BJ (cell line): ENCODE data around the gene CRADD. TPM values are rescaled to one million over a fixed set of nuclear protein-coding genes. Genes with fewer than 3 reads are reported as not detected.

Experiments used
- CTCF ChIA-PET: fragments of 350-600 bp; formaldehyde crosslinking; extraction: SDS; loops from one replicate; lab custom pipeline; 2021; ENCODE audit warnings: antibody characterized with exemption, inconsistent platforms; lab: Yijun Ruan, JAX
- POLR2A ChIA-PET: fragments of 300-600 bp; sonication (Branson Sonifier 250); formaldehyde crosslinking; extraction: SDS; loops from one replicate; lab custom pipeline; 2021; ENCODE audit warnings: antibody characterized with exemption; lab: Charles Lee
- DNase-seq: peaks from one replicate; pipeline ENCODE4 v3.0.0-alpha.2; 2011; ENCODE audit warnings: low read depth
- H3K27me3 ChIP-seq: 2 replicates; pipeline ENCODE4 v1.6.0; 2011; ENCODE audit warnings: low read length; ENCODE audit not compliant: control insufficient read depth, insufficient read depth
- H3K36me3 ChIP-seq: 2 replicates; pipeline ENCODE4 v1.5.1; 2011; ENCODE audit warnings: low read length; ENCODE audit not compliant: control insufficient read depth, insufficient read depth
- H3K4me3 ChIP-seq: 2 replicates; pipeline ENCODE4 v1.5.1; 2011; ENCODE audit warnings: low read depth, mild to moderate bottlenecking, control low read depth, low read length
- CTCF ChIP-seq: IDR thresholded peaks from 2 replicates; pipeline ENCODE4 v1.5.1; 2011; ENCODE audit warnings: low read depth, mild to moderate bottlenecking, control low read depth, inconsistent platforms, low read length, moderate library complexity; ENCODE audit not compliant: insufficient read depth
- polyA plus RNA-seq: library from polyadenylated mRNA; depleted of rRNA; stranded (reverse); fragments of >200 nt; gene quantifications from 2 replicates; pipeline ENCODE4 v1.2.3, GENCODE V29; 2011; rRNA removed
- small RNA-seq: library from RNA; depleted of rRNA; stranded (forward); fragments of <200 nt; gene quantifications from one replicate; pipeline ENCODE3, GENCODE V24; 2012; ENCODE audit warnings: low replicate concordance, low read depth; ENCODE audit not compliant: insufficient read length

CRADD gene
- polyA plus RNA-seq, 1 experiment: 16.6 TPM

- no peak overlapping the region for H3K4me3 ChIP-seq
- CTCF ChIA-PET: interaction anchor here (1.5 kb wide), 1 partner anchor 11 kb away, joined by 3 read pairs; no protein-coding TSS in a partner anchor
- no peaks in the 10 kb centered on the region for H3K27me3 ChIP-seq
- POLR2A ChIA-PET: interaction anchor here (0.6 kb wide), 1 partner anchor 21 kb away, joined by 3 read pairs; no protein-coding TSS in a partner anchor
- DNase-seq: no peak
- H3K36me3 ChIP-seq: no peaks in the 10 kb centered on the region
- TF ChIP-seq CTCF: no peak
Measured at GRCh38 chr12:93938317-93938716, 261.1 kb downstream of the CRADD start.

DNA sequence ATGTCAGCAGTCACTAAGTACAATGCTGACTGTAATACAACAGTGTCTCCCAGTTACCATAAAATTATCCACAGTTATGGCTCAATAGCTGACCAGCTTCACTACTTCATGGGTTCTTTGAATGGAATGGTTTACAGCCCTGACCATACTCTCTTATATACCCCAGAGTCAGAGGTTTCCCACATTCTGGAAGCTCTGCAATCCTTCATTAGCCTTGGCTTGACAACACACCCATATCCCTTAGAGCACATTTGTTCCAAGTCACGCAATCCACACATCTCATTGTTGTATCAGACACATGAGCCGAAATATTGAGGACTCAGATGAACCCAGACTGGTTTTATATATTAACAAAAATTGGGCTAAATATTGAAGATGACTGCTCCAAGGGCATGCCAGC lies 261.8 kb downstream of the CRADD start:
- peak; percentile 26 for DNase-seq

GRCh38 chr12:93939641-93940325 lies 262.6 kb downstream of the CRADD start:
- no peaks in the 10 kb centered on the region for H3K36me3 ChIP-seq
- H3K4me3 ChIP-seq: no peak overlapping the region
- H3K27me3 ChIP-seq: no peaks in the 10 kb centered on the region
- POLR2A ChIA-PET: no interaction called here
- no peak for TF ChIP-seq CTCF
- CTCF ChIA-PET: interaction anchor here (0.6 to 0.8 kb wide), 2 partner anchors 11 to 136 kb away, joined by 3 read pairs; no protein-coding TSS in a partner anchor
- no peak for DNase-seq

More for the DNA sequence above, 261.8 kb downstream of the CRADD start:
- Histone ChIP-seq H3K36me3 (no peaks in the 10 kb centered on the region), H3K27me3 (no peaks in the 10 kb centered on the region), H3K4me3 (no peak overlapping the region)
- CTCF ChIA-PET: interaction anchor here (1.5 kb wide), 1 partner anchor 11 kb away, joined by 3 read pairs; no protein-coding TSS in a partner anchor
- no peak for TF ChIP-seq CTCF
- POLR2A ChIA-PET: no interaction called here

GRCh38 chr12:93943780-93944179 lies 266.6 kb downstream of the CRADD start:
- CTCF ChIA-PET: no interaction called here
- POLR2A ChIA-PET: no interaction called here
- DNase-seq: no peak
- Histone ChIP-seq H3K4me3 (no peak overlapping the region), H3K27me3 (no peaks in the 10 kb centered on the region), H3K36me3 (no peaks in the 10 kb centered on the region)
- TF ChIP-seq CTCF: no peak

GRCh38 chr12:93944201-93944600 lies 267.0 kb downstream of the CRADD start:
- no peak for DNase-seq
- Histone ChIP-seq H3K36me3 (no peaks in the 10 kb centered on the region), H3K4me3 (no peak overlapping the region), H3K27me3 (no peaks in the 10 kb centered on the region)
- TF ChIP-seq CTCF: no peak
- ChIA-PET CTCF (no interaction called here), POLR2A (no interaction called here)

Small RNAs within 50 kb of the gene (small RNA-seq; reads per million reads assigned to genes)
- gene RN7SL630P: not detected

Other genes starting within 250 kb of the CRADD start
- 182 and 184 TPM in 2 replicates for gene UBE2N, start 235.4 kb upstream of the CRADD start, polyA plus RNA-seq
- 28.1 and 73.3 TPM in 2 replicates for gene MRPL42, start 209.9 kb upstream of the CRADD start, polyA plus RNA-seq
- 87.5 and 94.9 TPM in 2 replicates for gene SOCS2, start 104.7 kb upstream of the CRADD start, polyA plus RNA-seq